HEK293 (cell line): ENCODE data around the gene AMT.

Source experiments
- GLI2 ChIP-seq: fragments of 450-650 bp; formaldehyde crosslinking; IDR thresholded peaks from 2 replicates; pipeline ENCODE4; 2017; ENCODE audit warnings: missing biosample characterization, missing genetic modification characterization, low read depth, borderline replicate concordance
- KLF16 ChIP-seq: fragments of 450-650 bp; formaldehyde crosslinking; IDR thresholded peaks from 2 replicates; pipeline ENCODE4 v1.5.1; 2017; ENCODE audit warnings: missing biosample characterization, missing genetic modification characterization
- MEIS1 ChIP-seq: sonication (generic); formaldehyde crosslinking; IDR thresholded peaks from 2 replicates; pipeline ENCODE4 v1.8.1; 2022; ENCODE audit warnings: missing genetic modification reagents, mild to moderate bottlenecking, borderline replicate concordance
- PBX3 ChIP-seq: sonication (generic); formaldehyde crosslinking; IDR thresholded peaks from 2 replicates; pipeline ENCODE4 v1.8.1; 2022; ENCODE audit warnings: mild to moderate bottlenecking, moderate library complexity, missing genetic modification reagents
- PRDM10 ChIP-seq: fragments of 450-650 bp; formaldehyde crosslinking; IDR thresholded peaks from 2 replicates; pipeline ENCODE4 v1.5.1; 2016; ENCODE audit warnings: missing biosample characterization, missing genetic modification characterization
- PRDM2 ChIP-seq: fragments of 450-650 bp; formaldehyde crosslinking; IDR thresholded peaks from 2 replicates; pipeline ENCODE4 v1.5.1; 2016; ENCODE audit warnings: missing biosample characterization, missing genetic modification characterization, borderline replicate concordance
- SCRT2 ChIP-seq: fragments of 450-650 bp; formaldehyde crosslinking; IDR thresholded peaks from 2 replicates; pipeline ENCODE4 v1.5.1; 2016; ENCODE audit warnings: missing biosample characterization, missing genetic modification characterization
- SETDB1 ChIP-seq: IDR thresholded peaks from one replicate; pipeline ENCODE4 v1.6.1; 2017; ENCODE audit warnings: mild to moderate bottlenecking, low read length, moderate library complexity, mixed read lengths; ENCODE audit not compliant: insufficient read length
- TSHZ1 ChIP-seq: fragments of 450-650 bp; formaldehyde crosslinking; IDR thresholded peaks from 2 replicates; pipeline ENCODE4 v1.5.1; 2016; ENCODE audit warnings: missing biosample characterization, missing genetic modification characterization, borderline replicate concordance
- ZBTB44 ChIP-seq: fragments of 450-650 bp; IDR thresholded peaks from 2 replicates; pipeline ENCODE4 v1.5.1; 2018; ENCODE audit warnings: missing biosample characterization, mild to moderate bottlenecking, missing genetic modification characterization
- ZBTB6 ChIP-seq: fragments of 450-650 bp; formaldehyde crosslinking; IDR thresholded peaks from 2 replicates; pipeline ENCODE4 v1.5.1; 2017; ENCODE audit warnings: missing biosample characterization, missing genetic modification characterization
- ZBTB7A ChIP-seq: fragments of 450-650 bp; formaldehyde crosslinking; IDR thresholded peaks from 2 replicates; pipeline ENCODE4 v1.5.1; 2016; ENCODE audit warnings: low read depth, missing biosample characterization, missing genetic modification characterization
- ZNF211 ChIP-seq: fragments of 450-650 bp; formaldehyde crosslinking; IDR thresholded peaks from 2 replicates; pipeline ENCODE4 v1.5.1; 2016; ENCODE audit warnings: low read depth, missing biosample characterization, missing genetic modification characterization
- ZNF23 ChIP-seq: fragments of 450-650 bp; formaldehyde crosslinking; IDR thresholded peaks from 2 replicates; pipeline ENCODE4 v1.5.1; 2016; ENCODE audit warnings: missing biosample characterization, missing genetic modification characterization, borderline replicate concordance
- ZNF311 ChIP-seq: fragments of 450-650 bp; formaldehyde crosslinking; IDR thresholded peaks from 2 replicates; pipeline ENCODE4 v1.5.1; 2017; ENCODE audit warnings: missing biosample characterization, missing genetic modification characterization, borderline replicate concordance
- ZNF335 ChIP-seq: fragments of 450-650 bp; formaldehyde crosslinking; conservative IDR thresholded peaks from 2 replicates; pipeline ENCODE4 v1.5.1; 2016; ENCODE audit warnings: missing biosample characterization, missing genetic modification characterization
- ZNF48 ChIP-seq: fragments of 450-650 bp; formaldehyde crosslinking; IDR thresholded peaks from 2 replicates; pipeline ENCODE4 v1.5.1; 2016; ENCODE audit warnings: missing biosample characterization, missing genetic modification characterization
- ZNF529 ChIP-seq: fragments of 450-650 bp; formaldehyde crosslinking; IDR thresholded peaks from 2 replicates; pipeline ENCODE4 v1.5.1; 2017; ENCODE audit warnings: missing genetic modification characterization, missing biosample characterization; ENCODE audit not compliant: insufficient replicate concordance
- ZNF549 ChIP-seq: fragments of 450-650 bp; IDR thresholded peaks from 2 replicates; pipeline ENCODE4 v1.5.1; 2018; ENCODE audit warnings: missing biosample characterization, missing genetic modification characterization, mild to moderate bottlenecking, inconsistent platforms, moderate library complexity
- ZNF571 ChIP-seq: fragments of 450-650 bp; formaldehyde crosslinking; IDR thresholded peaks from 2 replicates; pipeline ENCODE4 v1.5.0; 2017; ENCODE audit warnings: missing biosample characterization, missing genetic modification characterization
- ZNF621 ChIP-seq: fragments of 450-650 bp; formaldehyde crosslinking; IDR thresholded peaks from 2 replicates; pipeline ENCODE4 v1.5.1; 2017; ENCODE audit warnings: missing biosample characterization, missing genetic modification characterization
- ZNF629 ChIP-seq: fragments of 450-650 bp; formaldehyde crosslinking; IDR thresholded peaks from 2 replicates; pipeline ENCODE4 v1.5.1; 2017; ENCODE audit warnings: missing biosample characterization, missing genetic modification characterization

Gene AMT

GRCh38 chr3:49461443-49462171, 39.3 kb upstream of the AMT start (continued):
- TF ChIP-seq ZBTB6, result no peak
- TF ChIP-seq PRDM10, result no peak
- no peak for TF ChIP-seq ZNF621 (tag by site-specific recombination)
- TF ChIP-seq ZNF335, result no peak
- TF ChIP-seq SETDB1, result no peak
- TF ChIP-seq ZNF629 (tag by site-specific recombination), result no peak
- no peak for TF ChIP-seq MEIS1 (CRISPR knock-in tag)
- TF ChIP-seq KLF16 (tag by site-specific recombination), result no peak
- TF ChIP-seq PRDM2, result no peak
- no peak for TF ChIP-seq ZNF311 (tag by site-specific recombination)
- no peak for TF ChIP-seq ZNF571 (tag by site-specific recombination)
- TF ChIP-seq PBX3 (CRISPR knock-in tag), result no peak
- TF ChIP-seq SCRT2 (tag by site-specific recombination), result peak; percentile 93
- no peak for TF ChIP-seq GLI2
- TF ChIP-seq TSHZ1, result no peak
- no peak for TF ChIP-seq ZNF529 (tag by site-specific recombination)
- no peak for TF ChIP-seq ZNF549
- no peak for TF ChIP-seq ZNF48 (tag by site-specific recombination)
- no peak for TF ChIP-seq ZNF211 (tag by site-specific recombination)
- TF ChIP-seq ZBTB7A, result no peak
- TF ChIP-seq ZNF23 (tag by site-specific recombination), result no peak
- TF ChIP-seq ZBTB44, result no peak
